Uterus (tissue), 4 donors: ENCODE data around the gene ZEB1. TPM values are rescaled to one million over a fixed set of nuclear protein-coding genes. Genes with fewer than 3 reads are reported as not detected.

Experiments used
- DNase-seq, 2 donors: peaks; one replicate each; pipeline ENCODE4 v3.0.0-alpha.2; 2019 to 2020
- H3K27ac ChIP-seq, 2 donors: fragments of 200-600 bp; sonication (generic); 1 replicate in 1 of 2; 2 replicates in 1 of 2; pipeline ENCODE4 v1.5.1; 2016 to 2018
- H3K27me3 ChIP-seq, 2 donors: fragments of 200-600 bp; sonication (generic); one replicate each; pipeline ENCODE4 v1.5.1; 2018 to 2019; ENCODE audit warnings: control low read depth in 1 of 2
- H3K36me3 ChIP-seq, 2 donors: fragments of 200-600 bp; sonication (generic); one replicate each; pipeline ENCODE4 v1.5.1; 2019; ENCODE audit warnings: control low read depth in 1 of 2
- H3K4me1 ChIP-seq, 2 donors: fragments of 200-600 bp; sonication (generic); one replicate each; pipeline ENCODE4 v1.5.1; 2018 to 2019; ENCODE audit warnings: control low read depth in 1 of 2
- H3K4me3 ChIP-seq, 2 donors: fragments of 200-600 bp; sonication (generic); 1 replicate in 1 of 2; 2 replicates in 1 of 2; pipeline ENCODE4 v1.5.1; 2018 to 2019; ENCODE audit warnings: mild to moderate bottlenecking in 1 of 2
- H3K9me3 ChIP-seq, 2 donors: fragments of 200-600 bp; sonication (generic); one replicate each; pipeline ENCODE4 v1.5.1; 2019; ENCODE audit warnings: control low read depth in 1 of 2
- CTCF ChIP-seq, 4 experiments: fragments of 200-600 bp in 2 of 4; fragments of 450-650 bp in 2 of 4; sonication (generic) in 2 of 4; IDR thresholded peaks; one replicate each; pipeline ENCODE4 v1.5.1; 2016 to 2019; ENCODE audit warnings: antibody characterized with exemption in 4 of 4, mild to moderate bottlenecking in 2 of 4, moderate library complexity in 1 of 4
- POLR2A ChIP-seq, 2 donors: fragments of 450-650 bp; IDR thresholded peaks; one replicate each; pipeline ENCODE4 v1.6.1; 2016; ENCODE audit warnings: antibody characterized with exemption in 2 of 2, mild to moderate bottlenecking in 1 of 2, moderate library complexity in 1 of 2
- intact Hi-C: fragments of 100-400 bp; cut with DNase I; formaldehyde crosslinking; loops from one replicate; pipeline ENCODE4 v1.15.1; 2023; ENCODE audit warnings: low total_unique reads
- total RNA-seq, 4 donors: library from RNA; depleted of rRNA in 3 of 4; stranded (reverse); fragments of >200 nt in 3 of 4; gene quantifications; one replicate each; pipeline versions ENCODE4 v1.1.0 to v1.2.4, GENCODE V29; 2014 to 2023
- donor health status: DM: yes; HTN: yes; CAD: no.

ZEB1 gene
- total RNA-seq, 4 donors from 2014 or later, result 97.6 to 229 (median 210) TPM

GRCh38 chr10:31458974-31459373, 140.0 kb downstream of the ZEB1 start:
- DNase-seq, result no peak
- Histone ChIP-seq H3K4me3 (no peak overlapping the region), H3K27me3 (no peaks in the 10 kb centered on the region), H3K9me3 (peaks cover 0 to 9% of the 10 kb centered on the region in 2 donors), H3K27ac (no peak overlapping the region), H3K36me3 (no peaks in the 10 kb centered on the region), H3K4me1 (no peaks in the 10 kb centered on the region)
- intact Hi-C loops, result no loop called here
- TF ChIP-seq POLR2A (IDR thresholded peaks at IDR 0.05) (no peak), CTCF (IDR thresholded peaks at IDR 0.05) (no peak)

GRCh38 chr10:31460242-31460641, 141.2 kb downstream of the ZEB1 start:
- Histone ChIP-seq H3K9me3 (peaks cover 0 to 22% of the 10 kb centered on the region in 2 donors), H3K27me3 (no peaks in the 10 kb centered on the region), H3K4me3 (no peak overlapping the region), H3K27ac (no peak overlapping the region), H3K36me3 (no peaks in the 10 kb centered on the region), H3K4me1 (no peaks in the 10 kb centered on the region)
- TF ChIP-seq CTCF (IDR thresholded peaks at IDR 0.05) (no peak), POLR2A (IDR thresholded peaks at IDR 0.05) (no peak)
- no peak for DNase-seq
- intact Hi-C loops, result no loop called here

GRCh38 chr10:31464552-31464951, 145.5 kb downstream of the ZEB1 start:
- no peaks in the 10 kb centered on the region for H3K27me3 ChIP-seq
- H3K36me3 ChIP-seq, result no peaks in the 10 kb centered on the region
- H3K9me3 ChIP-seq, result peaks cover 0 to 31% of the 10 kb centered on the region in 2 donors
- intact Hi-C loops, result no loop called here
- TF ChIP-seq POLR2A (IDR thresholded peaks at IDR 0.05), result no peak
- TF ChIP-seq CTCF (IDR thresholded peaks at IDR 0.05), result no peak
- DNase-seq, result no peak
- H3K4me3 ChIP-seq, result no peak overlapping the region
- H3K27ac ChIP-seq, result no peak overlapping the region
- H3K4me1 ChIP-seq, result no peaks in the 10 kb centered on the region

- no peak for DNase-seq
These were observed 147.3 kb downstream of the ZEB1 start for GRCh38 chr10:31466313-31466712.

More at GRCh38 chr10:31466313-31466712, 147.3 kb downstream of the ZEB1 start:
- no peak overlapping the region for H3K27ac ChIP-seq
- no peak overlapping the region for H3K4me3 ChIP-seq
- intact Hi-C loops, result no loop called here
- H3K36me3 ChIP-seq, result no peaks in the 10 kb centered on the region
- peaks cover 0 to 31% of the 10 kb centered on the region in 2 donors for H3K9me3 ChIP-seq
- H3K4me1 ChIP-seq, result no peaks in the 10 kb centered on the region
- H3K27me3 ChIP-seq, result no peaks in the 10 kb centered on the region
- TF ChIP-seq POLR2A (IDR thresholded peaks at IDR 0.05) (no peak), CTCF (IDR thresholded peaks at IDR 0.05) (no peak)
